Measurements from ENCODE around the gene BABAM2.

DNA sequence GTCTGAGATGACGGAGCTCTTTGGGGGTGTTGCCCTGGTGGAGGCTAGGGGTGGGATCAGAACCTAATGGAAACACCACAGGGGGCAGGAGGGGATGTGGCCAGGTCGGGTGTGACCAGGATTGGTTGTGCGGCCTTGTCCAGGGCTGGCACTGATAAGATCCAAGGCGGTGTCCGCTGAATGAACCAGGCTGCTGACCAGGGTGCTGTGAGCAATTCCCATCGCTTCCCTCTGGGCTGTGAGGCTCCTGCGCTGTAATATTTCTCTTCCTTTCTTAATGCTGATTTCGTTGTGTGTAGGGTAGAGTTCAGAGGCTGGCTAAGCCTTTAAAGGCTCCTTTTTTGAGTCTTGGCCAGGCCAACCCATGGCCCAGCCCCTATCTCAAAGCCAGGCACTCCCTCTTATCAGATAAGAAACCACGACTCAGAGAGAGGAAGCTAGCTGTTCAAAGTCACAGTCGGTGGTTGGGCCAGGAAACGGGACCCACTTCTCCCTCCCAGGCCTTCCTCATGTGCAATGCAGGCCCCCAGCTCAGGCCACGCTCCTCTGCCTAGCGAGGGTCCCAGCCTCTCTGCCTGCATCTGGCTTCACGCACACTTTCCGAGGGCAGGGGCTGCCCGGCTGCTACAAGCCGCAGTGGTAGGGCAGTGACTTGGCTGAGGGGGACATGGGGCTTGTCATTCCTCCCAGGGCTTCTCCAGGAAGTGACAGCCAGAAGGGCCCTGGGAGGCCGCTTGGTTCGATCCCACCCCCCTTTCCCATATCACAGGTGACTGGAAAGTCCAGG, 476.2 kb downstream of the BABAM2 start:
- TF ChIP-seq, protein P1, sequence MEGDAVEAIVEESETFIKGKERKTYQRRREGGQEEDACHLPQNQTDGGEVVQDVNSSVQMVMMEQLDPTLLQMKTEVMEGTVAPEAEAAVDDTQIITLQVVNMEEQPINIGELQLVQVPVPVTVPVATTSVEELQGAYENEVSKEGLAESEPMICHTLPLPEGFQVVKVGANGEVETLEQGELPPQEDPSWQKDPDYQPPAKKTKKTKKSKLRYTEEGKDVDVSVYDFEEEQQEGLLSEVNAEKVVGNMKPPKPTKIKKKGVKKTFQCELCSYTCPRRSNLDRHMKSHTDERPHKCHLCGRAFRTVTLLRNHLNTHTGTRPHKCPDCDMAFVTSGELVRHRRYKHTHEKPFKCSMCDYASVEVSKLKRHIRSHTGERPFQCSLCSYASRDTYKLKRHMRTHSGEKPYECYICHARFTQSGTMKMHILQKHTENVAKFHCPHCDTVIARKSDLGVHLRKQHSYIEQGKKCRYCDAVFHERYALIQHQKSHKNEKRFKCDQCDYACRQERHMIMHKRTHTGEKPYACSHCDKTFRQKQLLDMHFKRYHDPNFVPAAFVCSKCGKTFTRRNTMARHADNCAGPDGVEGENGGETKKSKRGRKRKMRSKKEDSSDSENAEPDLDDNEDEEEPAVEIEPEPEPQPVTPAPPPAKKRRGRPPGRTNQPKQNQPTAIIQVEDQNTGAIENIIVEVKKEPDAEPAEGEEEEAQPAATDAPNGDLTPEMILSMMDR (conservative IDR thresholded peaks at IDR 0.05 in 1 of 2, IDR thresholded peaks at IDR 0.05 in 1 of 2; ENCODE audit: extremely low read depth in 1 of 2, insufficient read depth in 1 of 2, low read depth in 1 of 2, low read length in 2 of 2): no peak
- TF ChIP-seq EZH2 (IDR thresholded peaks at IDR 0.05; ENCODE audit: borderline replicate concordance, low read length): no peak

Measured in mammary epithelial cell (primary cell).